Daoy (cell line): Measurements from ENCODE around the gene HDAC11. TPM values are rescaled to one million over a fixed set of nuclear protein-coding genes. Genes with fewer than 3 reads are reported as not detected.
"Not testable (repeated sequence)": the region's sequence is repeated elsewhere in the genome, so short reads cannot be mapped to it uniquely, and the experiment has no call there.

ENCODE experiments used
- DNase-seq: peaks from one replicate; pipeline ENCODE4 v3.0.0-alpha.2; 2015; ENCODE audit warnings: low read depth
- total RNA-seq: library from RNA; depleted of rRNA; stranded (reverse); fragments of >200 nt; shearing (Covaris generic); gene quantifications from 2 replicates; pipeline ENCODE4 v1.2.3, GENCODE V29; 2014

HDAC11 gene
- total RNA-seq, 1 experiment from 2014 or later: 1.9 TPM

DNA sequence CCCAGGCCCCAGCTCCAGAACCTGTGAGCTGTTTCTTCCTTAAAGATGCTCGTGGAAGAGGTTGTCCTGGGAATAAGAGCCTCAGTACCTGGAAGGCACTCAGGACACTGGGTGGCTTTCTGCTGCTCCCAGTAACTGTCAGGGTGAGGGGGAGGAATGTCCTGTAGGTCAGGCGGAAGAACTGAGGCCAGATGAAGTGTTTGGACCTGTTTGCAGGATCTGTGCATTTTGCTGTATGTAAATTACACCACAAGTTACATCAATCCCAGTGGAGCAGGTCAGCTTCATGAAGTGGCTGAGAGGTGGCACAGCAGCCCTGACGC, 27.1 kb downstream of the HDAC11 start:
- no peak for DNase-seq

DNA sequence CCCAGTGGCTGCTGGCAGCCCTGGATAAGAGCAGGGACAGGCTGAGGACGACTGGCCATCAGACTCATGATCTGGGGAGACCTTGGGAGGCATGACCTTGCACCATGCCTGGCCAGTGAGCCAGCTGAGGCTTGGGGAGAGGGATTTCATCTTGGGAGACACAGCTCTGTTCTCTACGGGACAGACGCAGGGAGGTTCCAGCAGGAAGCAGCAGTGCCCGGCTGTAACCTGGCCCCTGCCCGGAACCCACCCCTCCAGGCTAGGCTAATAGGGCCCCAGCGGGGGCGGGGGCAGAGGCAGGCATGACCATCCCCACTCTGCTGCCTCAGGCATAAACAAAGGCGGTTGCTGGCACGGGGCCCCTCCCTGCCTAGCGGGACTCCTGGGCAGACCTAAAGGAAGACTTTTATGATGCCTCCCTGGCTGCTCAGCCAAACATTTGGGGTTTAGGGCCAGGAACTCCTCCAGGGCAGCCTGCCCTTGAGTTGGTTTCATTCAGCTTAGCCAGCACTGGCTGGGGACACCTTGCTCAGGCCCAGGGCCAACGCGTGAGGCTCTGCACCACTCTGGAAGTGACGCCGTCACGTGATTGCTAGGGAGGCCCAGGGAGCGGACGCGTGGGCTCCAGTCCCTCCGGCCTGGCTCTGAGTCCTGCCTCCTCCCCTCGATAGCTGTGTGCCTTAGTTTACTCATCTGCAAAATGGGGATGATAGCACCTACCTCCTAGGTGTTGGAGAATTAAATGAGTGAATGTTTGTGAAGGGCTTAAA, 27.6 kb downstream of the HDAC11 start:
- DNase-seq: peak; percentile 52

DNA sequence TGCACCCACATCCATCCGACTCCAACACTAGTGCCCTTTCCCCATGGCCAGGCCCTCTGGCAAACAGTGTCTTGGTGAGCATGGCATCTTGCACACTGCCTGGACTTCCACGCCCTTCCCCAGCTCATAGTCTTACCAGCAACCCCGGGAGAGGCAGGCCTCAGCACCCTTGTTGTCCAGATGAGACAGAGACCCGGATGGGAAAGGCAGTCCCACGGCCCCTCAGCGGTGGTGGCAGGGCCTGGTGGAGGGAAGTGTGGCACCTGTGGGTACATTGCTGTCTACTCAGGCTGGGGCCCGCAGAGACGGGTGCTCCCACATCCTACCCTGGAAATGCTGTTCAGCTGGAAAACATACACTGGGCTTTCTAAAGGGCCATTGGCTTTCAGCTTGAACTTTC, 28.4 kb downstream of the HDAC11 start:
- no peak for DNase-seq

- no peak for DNase-seq
Observed at GRCh38 chr3:13509059-13509815, 29.1 kb downstream of the HDAC11 start.

DNA sequence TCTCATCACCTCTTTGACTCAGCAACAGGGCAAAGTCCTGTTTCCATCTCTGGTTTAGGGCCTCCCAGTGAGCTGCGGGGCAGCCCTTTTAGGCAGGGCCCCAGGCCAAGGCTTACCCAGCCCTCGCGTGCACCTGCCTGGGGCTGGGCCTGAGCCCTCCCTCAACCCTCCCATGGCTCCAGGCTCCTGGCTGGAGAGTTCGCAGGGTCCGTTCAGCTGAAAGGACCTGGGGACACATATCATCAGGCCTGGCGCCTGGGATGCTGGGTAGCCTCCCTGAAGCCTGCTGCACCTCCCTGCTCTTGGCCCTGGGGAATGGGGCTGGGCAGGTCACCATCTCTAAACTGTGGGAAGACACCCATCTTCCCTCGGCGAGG, 29.7 kb downstream of the HDAC11 start:
- no peak for DNase-seq

DNA sequence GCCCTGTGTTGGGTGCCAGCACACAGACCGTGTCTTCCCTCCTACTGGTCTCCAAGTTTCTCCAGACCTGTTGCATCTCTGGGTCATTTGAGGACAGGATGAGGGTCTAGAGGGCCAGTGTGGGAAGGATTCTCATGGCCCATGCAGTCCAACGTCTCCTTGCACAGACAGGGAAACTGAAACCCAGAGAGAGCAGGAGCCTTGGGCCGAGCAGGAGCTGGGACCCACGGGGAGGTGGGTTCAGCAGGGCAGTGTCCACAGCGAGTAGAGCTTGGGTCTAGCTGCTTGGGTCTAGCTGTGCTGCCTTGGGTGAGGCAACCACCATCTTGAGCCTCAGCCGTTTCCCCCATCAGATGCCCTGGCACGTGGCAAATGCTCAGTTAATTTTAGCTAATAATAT, 32.3 kb downstream of the HDAC11 start:
- no peak for DNase-seq

DNA sequence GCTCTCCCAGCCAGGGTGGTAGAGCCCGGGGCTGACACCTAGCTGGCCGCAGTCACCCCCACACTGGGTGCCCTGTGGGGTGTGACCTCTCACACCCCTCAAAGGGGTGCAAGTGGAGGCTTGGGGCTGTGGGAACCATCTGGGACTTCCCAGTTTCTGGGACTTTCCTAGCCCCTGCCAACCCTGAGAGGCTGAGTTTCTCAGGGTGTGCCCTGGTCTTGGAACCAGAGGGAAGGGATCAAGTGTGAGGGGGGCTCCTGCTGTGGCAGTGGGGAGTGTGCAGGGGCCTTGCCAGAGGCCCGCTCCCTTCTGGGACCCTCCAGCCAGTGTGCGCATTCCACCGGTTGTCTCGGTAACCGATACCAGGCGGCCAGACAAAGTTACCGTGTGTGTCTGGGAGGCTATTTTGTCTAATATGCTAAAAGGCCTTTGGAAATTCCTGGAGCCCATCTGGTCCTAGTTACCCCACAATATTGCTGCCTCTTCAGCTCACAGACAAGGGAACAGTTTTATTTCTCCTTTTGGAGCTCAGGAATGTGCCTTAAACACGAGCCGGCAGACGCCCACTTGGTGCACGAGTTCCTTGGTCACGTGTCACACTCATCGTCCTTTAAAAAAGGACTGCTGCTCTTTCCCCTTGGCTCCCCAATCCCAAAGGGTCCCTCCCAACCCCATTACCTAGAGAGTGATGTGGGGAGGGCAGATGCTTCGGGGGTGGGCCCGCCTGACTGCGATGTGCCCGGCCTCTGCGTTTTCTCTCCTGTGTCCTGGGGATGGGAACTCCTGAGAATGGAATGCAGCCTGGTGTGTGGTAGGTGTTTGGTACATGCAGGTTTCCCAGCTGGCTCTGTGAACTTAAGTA, 33.2 kb downstream of the HDAC11 start:
- no peak for DNase-seq

GRCh38 chr3:13513913-13514517, 33.9 kb downstream of the HDAC11 start:
- DNase-seq: no peak

- DNase-seq: no peak
Observed at GRCh38 chr3:13514639-13515435, 34.7 kb downstream of the HDAC11 start.

- DNase-seq: no peak
Observed at GRCh38 chr3:13515786-13516759, 36.0 kb downstream of the HDAC11 start.

DNA sequence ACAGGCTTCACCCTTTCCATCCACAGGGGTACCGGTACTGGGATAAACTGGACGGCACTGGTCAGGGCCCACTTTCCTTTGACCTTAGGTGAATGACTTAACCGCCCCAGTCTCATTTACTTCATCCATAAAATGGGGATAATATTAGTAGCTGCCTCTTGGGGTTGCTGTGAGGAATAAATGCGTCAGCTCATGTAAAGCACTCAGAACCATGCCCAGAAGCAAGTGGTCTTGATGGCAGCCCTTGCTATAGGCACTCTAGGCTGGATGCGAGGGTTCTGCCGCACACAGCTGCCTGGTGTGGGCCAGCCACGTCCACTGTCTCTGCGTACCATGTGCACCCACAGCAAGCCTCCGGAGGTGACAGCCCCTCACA, 36.6 kb downstream of the HDAC11 start:
- no peak for DNase-seq

- no peak for DNase-seq
Observed at GRCh38 chr3:13517253-13517977, 37.3 kb downstream of the HDAC11 start.

DNA sequence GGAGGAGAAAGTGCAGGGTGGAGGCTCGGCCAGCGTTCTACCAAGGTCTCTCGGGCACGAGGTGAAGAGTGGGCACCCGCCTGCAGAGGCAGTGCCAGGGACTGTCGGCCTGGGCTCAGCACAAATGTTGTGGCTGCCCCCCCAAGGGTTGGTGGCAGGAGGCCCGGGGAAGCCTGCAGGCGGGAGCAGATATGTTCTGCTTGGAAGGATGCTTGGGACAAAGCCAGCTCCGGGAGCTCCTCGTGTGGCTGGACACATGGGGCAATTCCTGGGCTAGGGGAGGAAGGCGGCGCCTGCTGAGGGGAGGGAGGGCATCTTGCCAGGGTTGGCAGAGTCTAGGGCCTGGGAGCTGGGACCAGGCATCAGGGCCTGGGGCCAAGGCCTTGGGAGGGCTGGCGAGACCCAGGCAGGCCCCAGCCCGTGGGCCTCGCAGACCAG, 38.4 kb downstream of the HDAC11 start:
- DNase-seq: peak; percentile 38

- DNase-seq: no peak
Observed at GRCh38 chr3:13519006-13519791, 39.1 kb downstream of the HDAC11 start.

DNA sequence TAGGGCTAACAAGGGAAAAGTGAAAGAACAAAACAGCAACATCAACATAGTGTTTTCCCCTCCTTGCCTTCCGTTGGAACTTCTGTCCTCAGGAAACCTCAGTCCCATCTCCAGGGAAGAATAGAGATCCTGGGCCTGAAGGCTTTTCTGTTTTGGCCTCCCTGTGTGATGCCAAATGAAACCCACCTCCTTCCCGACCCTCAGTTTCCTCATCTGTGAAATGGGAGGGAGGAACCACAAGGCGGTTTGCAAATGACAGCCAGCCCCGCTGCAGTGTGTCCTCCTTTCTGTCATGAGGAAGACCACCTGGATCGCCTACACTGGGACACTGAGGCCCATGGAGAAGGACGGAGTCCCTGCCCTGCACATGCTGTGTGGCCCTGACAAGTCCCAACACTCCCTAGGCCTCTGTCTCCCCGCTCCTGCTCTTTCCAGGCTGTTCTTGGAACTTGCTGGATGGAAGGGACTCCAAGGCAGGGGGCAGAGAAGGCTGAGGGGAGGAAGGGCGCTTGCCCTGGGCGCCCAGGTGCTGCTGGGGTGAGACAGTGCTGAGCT, 40.3 kb downstream of the HDAC11 start:
- DNase-seq: no peak

DNA sequence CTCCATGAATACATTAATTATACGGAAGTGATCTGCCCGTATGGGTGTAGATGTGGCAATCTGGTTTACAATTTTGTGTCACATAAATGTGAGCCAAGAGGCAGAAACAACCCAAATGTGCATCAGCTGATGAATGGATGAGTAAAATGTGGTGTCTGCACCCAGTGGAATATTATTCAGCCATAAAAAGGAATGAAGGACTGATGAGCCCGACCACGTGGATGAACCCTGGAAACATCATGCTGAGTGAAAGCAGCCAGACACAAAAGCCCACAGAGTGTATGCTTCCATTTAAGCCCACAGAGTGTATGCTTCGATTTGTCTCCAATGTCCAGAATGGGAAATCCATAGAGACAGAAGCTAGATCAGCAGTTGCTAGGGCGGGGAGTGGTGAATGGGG, 41.2 kb downstream of the HDAC11 start:
- DNase-seq: no peak

GRCh38 chr3:13521749-13522148, 41.6 kb downstream of the HDAC11 start:
- not testable (repeated sequence) for DNase-seq

DNA sequence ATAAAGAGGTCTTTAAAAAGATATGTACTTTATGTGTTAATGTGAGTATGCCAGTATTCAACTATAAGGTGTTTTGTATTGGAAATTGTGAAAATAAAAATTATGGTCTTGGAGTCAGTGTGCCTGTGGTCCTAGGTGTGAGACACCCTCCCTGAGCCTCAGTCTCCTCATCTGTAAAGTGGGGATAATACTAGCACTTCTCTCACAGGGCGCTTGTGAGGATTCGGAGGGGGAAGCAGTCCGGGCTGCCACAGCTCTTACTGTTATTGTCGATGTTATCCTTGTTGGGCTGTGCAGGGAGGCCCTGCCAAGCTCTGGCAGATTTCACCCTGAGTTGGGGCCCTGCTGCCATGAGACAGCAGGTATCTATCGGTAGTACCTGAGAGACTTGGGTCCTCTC, 42.1 kb downstream of the HDAC11 start:
- no peak for DNase-seq
